Measurements from ENCODE around the gene PDIA5.

- TF ChIP-seq CTCF (IDR thresholded peaks at IDR 0.05) (no peak), POLR2A (IDR thresholded peaks at IDR 0.05) (no peak)
Observed at GRCh38 chr3:123096731-123097130, 29.9 kb downstream of the PDIA5 start.
